ENCODE results near the gene GALNT14. TPM values are rescaled to one million over a fixed set of nuclear protein-coding genes. Genes with fewer than 3 reads are reported as not detected.

The GALNT14 gene
- total RNA-seq, 1 donor from 2014 or later, result 54.6 TPM

GRCh38 chr2:30955516-30956132 is 182.6 kb downstream of the GALNT14 start:
- Histone ChIP-seq H3K4me3 (ENCODE audit: low read depth, low read length) (no peak overlapping the region), H3K36me3 (ENCODE audit: control insufficient read depth, insufficient read depth, low read length) (peaks cover 3% of the 10 kb centered on the region), H3K27me3 (ENCODE audit: control insufficient read depth, insufficient read depth, low read length) (no peaks in the 10 kb centered on the region)
- TF ChIP-seq CTCF (IDR thresholded peaks at IDR 0.05; ENCODE audit: insufficient read depth, low read length, poor library complexity, severe bottlenecking), result no peak
- no peak for DNase-seq (ENCODE audit: low read depth)

GRCh38 chr2:30950339-30950738 is 187.9 kb downstream of the GALNT14 start:
- H3K4me3 ChIP-seq (ENCODE audit: low read depth, low read length), result no peak overlapping the region
- H3K27me3 ChIP-seq (ENCODE audit: control insufficient read depth, insufficient read depth, low read length), result no peaks in the 10 kb centered on the region
- DNase-seq (ENCODE audit: low read depth), result no peak
- no peaks in the 10 kb centered on the region for H3K36me3 ChIP-seq (ENCODE audit: control insufficient read depth, insufficient read depth, low read length)
- TF ChIP-seq CTCF (IDR thresholded peaks at IDR 0.05; ENCODE audit: insufficient read depth, low read length, poor library complexity, severe bottlenecking), result no peak

DNA sequence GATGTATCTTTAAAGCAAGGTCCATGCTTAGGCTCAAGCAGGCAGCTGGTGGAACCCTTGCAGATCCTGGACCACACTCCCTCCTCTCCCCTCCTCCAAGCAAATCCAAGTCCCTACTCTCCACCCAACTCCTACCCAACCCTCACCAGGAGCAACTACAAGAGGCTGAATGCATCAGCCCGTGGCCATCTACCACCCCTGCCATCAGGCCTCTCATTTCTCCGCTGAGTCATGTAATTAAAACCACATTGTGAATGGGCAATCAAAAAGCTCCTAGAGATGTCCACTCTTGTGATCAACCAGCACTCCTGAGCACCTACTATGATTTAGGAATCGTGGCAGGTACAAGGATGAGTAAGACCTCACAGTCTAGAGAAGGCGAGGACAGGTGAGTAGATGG is 188.8 kb downstream of the GALNT14 start:
- H3K4me3 ChIP-seq (ENCODE audit: low read depth, low read length), result no peak overlapping the region
- TF ChIP-seq CTCF (IDR thresholded peaks at IDR 0.05; ENCODE audit: insufficient read depth, low read length, poor library complexity, severe bottlenecking), result no peak
- H3K27me3 ChIP-seq (ENCODE audit: control insufficient read depth, insufficient read depth, low read length), result no peaks in the 10 kb centered on the region
- DNase-seq (ENCODE audit: low read depth), result no peak
- no peaks in the 10 kb centered on the region for H3K36me3 ChIP-seq (ENCODE audit: control insufficient read depth, insufficient read depth, low read length)

DNA sequence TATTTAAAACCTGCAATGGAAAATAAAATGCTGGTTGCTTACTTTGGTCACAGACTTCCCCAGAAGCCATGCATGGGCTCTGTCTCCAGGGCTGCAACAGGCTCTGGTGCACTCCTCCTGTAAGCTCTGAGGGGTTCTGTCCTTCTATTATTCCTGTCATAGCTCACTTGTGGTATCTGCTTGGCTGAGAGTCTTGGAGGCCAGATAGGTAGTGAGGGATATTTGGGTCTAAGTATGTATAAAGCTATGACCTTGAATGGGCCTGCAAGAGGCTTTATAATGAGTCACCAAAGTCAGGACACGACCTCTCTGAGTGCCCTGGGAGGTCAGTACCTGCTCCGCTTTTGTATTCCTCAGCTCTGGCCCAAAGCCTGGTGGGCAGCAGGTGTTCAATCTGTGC is 189.4 kb downstream of the GALNT14 start:
- H3K36me3 ChIP-seq (ENCODE audit: control insufficient read depth, insufficient read depth, low read length), result no peaks in the 10 kb centered on the region
- H3K27me3 ChIP-seq (ENCODE audit: control insufficient read depth, insufficient read depth, low read length), result no peaks in the 10 kb centered on the region
- H3K4me3 ChIP-seq (ENCODE audit: low read depth, low read length), result no peak overlapping the region
- TF ChIP-seq CTCF (IDR thresholded peaks at IDR 0.05; ENCODE audit: insufficient read depth, low read length, poor library complexity, severe bottlenecking), result no peak
- no peak for DNase-seq (ENCODE audit: low read depth)

- H3K36me3 ChIP-seq (ENCODE audit: control insufficient read depth, insufficient read depth, low read length), result no peaks in the 10 kb centered on the region
- no peaks in the 10 kb centered on the region for H3K27me3 ChIP-seq (ENCODE audit: control insufficient read depth, insufficient read depth, low read length)
- TF ChIP-seq CTCF (IDR thresholded peaks at IDR 0.05; ENCODE audit: insufficient read depth, low read length, poor library complexity, severe bottlenecking), result no peak
- DNase-seq (ENCODE audit: low read depth), result peak; percentile 26
- H3K4me3 ChIP-seq (ENCODE audit: low read depth, low read length), result no peak overlapping the region
Observed at GRCh38 chr2:30948130-30948529, 190.1 kb downstream of the GALNT14 start.

DNA sequence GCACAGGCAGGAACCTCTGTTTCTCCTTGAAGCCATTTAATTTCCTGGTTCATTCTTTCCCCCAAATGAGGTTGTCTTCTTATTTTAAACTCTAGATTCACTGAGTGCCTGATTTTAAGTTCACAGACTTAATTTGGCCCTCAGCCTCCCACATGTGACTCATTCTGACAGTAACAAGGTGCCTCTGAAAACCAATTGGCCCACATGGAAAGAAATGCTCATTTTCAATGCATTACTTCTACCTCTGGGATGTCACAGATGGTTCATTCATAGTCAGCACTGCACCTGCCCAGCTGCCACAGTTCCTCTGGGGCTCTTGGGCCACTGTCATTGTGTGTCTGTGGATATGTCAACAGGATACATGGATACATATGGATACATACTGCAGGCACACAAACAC is 190.6 kb downstream of the GALNT14 start:
- Histone ChIP-seq H3K36me3 (ENCODE audit: control insufficient read depth, insufficient read depth, low read length) (no peaks in the 10 kb centered on the region), H3K4me3 (ENCODE audit: low read depth, low read length) (no peak overlapping the region), H3K27me3 (ENCODE audit: control insufficient read depth, insufficient read depth, low read length) (no peaks in the 10 kb centered on the region)
- no peak for TF ChIP-seq CTCF (IDR thresholded peaks at IDR 0.05; ENCODE audit: insufficient read depth, low read length, poor library complexity, severe bottlenecking)
- no peak for DNase-seq (ENCODE audit: low read depth)

Measured in kidney epithelial cell (primary cell).